BJ (cell line): ENCODE results near the gene CCR9. TPM values are rescaled to one million over a fixed set of nuclear protein-coding genes. Genes with fewer than 3 reads are reported as not detected.

Experiments
- CTCF ChIA-PET: fragments of 350-600 bp; formaldehyde crosslinking; extraction: SDS; loops from one replicate; lab custom pipeline; 2021; ENCODE audit warnings: antibody characterized with exemption, inconsistent platforms; lab: Yijun Ruan, JAX
- POLR2A ChIA-PET: fragments of 300-600 bp; sonication (Branson Sonifier 250); formaldehyde crosslinking; extraction: SDS; loops from one replicate; lab custom pipeline; 2021; ENCODE audit warnings: antibody characterized with exemption; lab: Charles Lee
- DNase-seq: peaks from one replicate; pipeline ENCODE4 v3.0.0-alpha.2; 2011; ENCODE audit warnings: low read depth
- H3K27me3 ChIP-seq: 2 replicates; pipeline ENCODE4 v1.6.0; 2011; ENCODE audit warnings: low read length; ENCODE audit not compliant: control insufficient read depth, insufficient read depth
- H3K36me3 ChIP-seq: 2 replicates; pipeline ENCODE4 v1.5.1; 2011; ENCODE audit warnings: low read length; ENCODE audit not compliant: control insufficient read depth, insufficient read depth
- H3K4me3 ChIP-seq: 2 replicates; pipeline ENCODE4 v1.5.1; 2011; ENCODE audit warnings: low read depth, mild to moderate bottlenecking, control low read depth, low read length
- CTCF ChIP-seq: IDR thresholded peaks from 2 replicates; pipeline ENCODE4 v1.5.1; 2011; ENCODE audit warnings: low read depth, mild to moderate bottlenecking, control low read depth, inconsistent platforms, low read length, moderate library complexity; ENCODE audit not compliant: insufficient read depth
- polyA plus RNA-seq: library from polyadenylated mRNA; depleted of rRNA; stranded (reverse); fragments of >200 nt; gene quantifications from 2 replicates; pipeline ENCODE4 v1.2.3, GENCODE V29; 2011

Gene CCR9
- polyA plus RNA-seq, 1 experiment, result not detected

GRCh38 chr3:45907769-45908705 is 21.7 kb downstream of the CCR9 start:
- ChIA-PET POLR2A (no interaction called here), CTCF (interaction anchor here (0.6 to 6.2 kb wide), 14 partner anchors 8 to 326 kb away, joined by 3 to 43 read pairs (median 4); no protein-coding TSS in a partner anchor)
- TF ChIP-seq CTCF, result no peak
- no peak overlapping the region for H3K4me3 ChIP-seq
- peaks cover 3% of the 10 kb centered on the region; the same call in 1 of the 2 replicates for H3K27me3 ChIP-seq
- no peaks in the 10 kb centered on the region for H3K36me3 ChIP-seq
- DNase-seq, result no peak

GRCh38 chr3:45908761-45909160 is 22.4 kb downstream of the CCR9 start:
- Histone ChIP-seq H3K27me3 (peaks cover 3% of the 10 kb centered on the region; the same call in 1 of the 2 replicates), H3K4me3 (no peak overlapping the region), H3K36me3 (no peaks in the 10 kb centered on the region)
- no peak for TF ChIP-seq CTCF
- CTCF ChIA-PET, result interaction anchor here (1.4 to 6.2 kb wide), 4 partner anchors 12 to 249 kb away, joined by 4 to 43 read pairs (median 6); no protein-coding TSS in a partner anchor
- POLR2A ChIA-PET, result no interaction called here
- DNase-seq, result no peak

GRCh38 chr3:45909542-45909941 is 23.2 kb downstream of the CCR9 start:
- H3K36me3 ChIP-seq, result no peaks in the 10 kb centered on the region
- DNase-seq, result no peak
- ChIA-PET CTCF (interaction anchor here (1.6 to 6.2 kb wide), 2 partner anchors 11 to 148 kb away, joined by 6 to 43 read pairs; no protein-coding TSS in a partner anchor), POLR2A (no interaction called here)
- peaks cover under 1% of the 10 kb centered on the region; the same call in 1 of the 2 replicates for H3K27me3 ChIP-seq
- no peak overlapping the region for H3K4me3 ChIP-seq
- TF ChIP-seq CTCF, result no peak

- Histone ChIP-seq H3K4me3 (no peak overlapping the region), H3K27me3 (no peaks in the 10 kb centered on the region), H3K36me3 (no peaks in the 10 kb centered on the region)
- ChIA-PET POLR2A (no interaction called here), CTCF (interaction anchor here (1.2 kb wide), 1 partner anchor 167 kb away, joined by 4 read pairs; no protein-coding TSS in a partner anchor)
- no peak for DNase-seq
- no peak for TF ChIP-seq CTCF
Observed at GRCh38 chr3:45910892-45911291, 24.5 kb downstream of the CCR9 start.
